ENCODE results near the gene POU2AF2.

The POU2AF2 gene

DNA sequence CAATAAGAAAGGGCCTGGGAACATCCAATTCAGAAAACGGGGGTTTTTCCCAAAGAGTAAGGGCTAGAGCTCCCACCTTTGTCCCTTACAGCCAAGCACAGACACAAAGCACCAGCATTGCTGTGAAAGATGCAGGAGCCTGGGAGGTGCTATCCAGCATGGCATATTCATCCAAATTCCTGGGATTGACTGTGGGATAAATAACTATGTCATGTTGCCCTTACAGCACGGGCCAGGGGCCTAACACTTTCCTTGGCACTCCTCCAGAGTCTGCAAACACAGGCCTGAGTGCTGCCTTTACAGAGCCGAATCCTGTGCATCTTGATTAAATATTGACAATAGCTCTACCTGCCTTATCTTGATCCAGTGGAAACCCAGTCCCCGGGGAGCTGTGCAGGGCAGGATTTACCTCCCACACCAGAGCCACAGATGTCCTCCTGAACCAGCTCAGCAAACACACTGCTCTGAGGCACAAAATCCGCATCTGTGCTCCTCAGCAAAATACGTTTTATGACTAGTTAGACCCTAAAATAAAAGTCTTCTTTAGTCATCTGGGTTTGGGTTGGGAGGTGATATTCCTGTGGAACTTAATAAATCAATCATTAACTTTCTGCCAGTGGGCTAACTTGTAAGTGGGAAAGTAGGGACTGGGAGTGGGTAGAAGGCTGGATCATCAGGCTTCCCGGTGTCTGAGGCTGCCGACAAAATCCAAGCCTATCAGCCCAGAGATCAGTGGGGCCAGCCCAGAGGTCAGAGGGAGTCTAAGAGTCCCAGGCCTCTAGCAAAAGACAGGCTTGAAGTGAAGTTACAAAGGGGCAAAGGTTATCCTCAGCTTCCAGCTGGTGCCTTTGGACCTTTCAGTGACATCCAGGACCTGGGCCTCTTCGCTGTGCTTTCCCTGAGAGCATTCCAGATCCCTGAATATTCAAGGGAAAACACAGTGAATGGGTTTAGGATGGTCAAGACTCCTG lies 89.3 kb downstream of the POU2AF2 start:
- no peak for DNase-seq

DNA sequence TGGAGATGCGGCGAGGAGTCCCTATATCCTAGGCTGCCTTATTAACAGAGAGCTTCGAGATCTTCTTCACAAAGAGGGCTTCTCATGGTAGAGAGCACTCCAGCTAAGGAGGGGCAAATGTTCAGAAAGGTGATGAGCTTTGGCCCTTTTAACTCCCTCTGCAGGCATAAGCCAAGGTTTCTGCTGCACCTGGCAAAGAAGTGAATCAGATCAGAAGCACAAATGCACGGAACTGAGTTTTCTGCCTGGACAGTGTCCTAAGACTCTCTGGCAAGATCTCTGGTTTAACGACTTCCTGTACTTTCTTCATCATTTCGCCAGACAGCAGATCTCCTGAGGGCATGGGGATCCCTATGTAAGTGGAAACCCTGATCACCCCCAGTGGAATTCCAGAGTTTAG lies 90.0 kb downstream of the POU2AF2 start:
- no peak for DNase-seq
